Right atrium auricular region (tissue), 2 donors: ENCODE measurements around the gene CES2. TPM values are rescaled to one million over a fixed set of nuclear protein-coding genes. Genes with fewer than 3 reads are reported as not detected.
"Not testable (repeated sequence)": the region's sequence is repeated elsewhere in the genome, so short reads cannot be mapped to it uniquely, and the experiment has no call there.

Source experiments
- DNase-seq: peaks from one replicate; pipeline ENCODE4 v3.0.0-alpha.2; 2019; ENCODE audit warnings: low spot score
- H3K27ac ChIP-seq, 2 donors: fragments of 200-600 bp; sonication (generic); 1 replicate in 1 of 2; 2 replicates in 1 of 2; pipeline ENCODE4 v1.5.1; 2016 to 2019
- H3K27me3 ChIP-seq, 2 donors: fragments of 200-600 bp; sonication (generic); one replicate each; pipeline versions ENCODE4 v1.5.1 to v1.6.0; 2017 to 2019
- H3K36me3 ChIP-seq: fragments of 200-600 bp; sonication (generic); one replicate; pipeline ENCODE4 v1.5.1; 2016
- H3K4me1 ChIP-seq, 2 donors: fragments of 200-600 bp; sonication (generic); one replicate each; pipeline versions ENCODE4 v1.5.1 to v1.6.0; 2017 to 2019
- H3K4me3 ChIP-seq, 2 donors: fragments of 200-600 bp; sonication (generic); 1 replicate in 1 of 2; 2 replicates in 1 of 2; pipeline ENCODE4 v1.5.1; 2017 to 2019; ENCODE audit warnings: mild to moderate bottlenecking in 1 of 2, moderate library complexity in 1 of 2
- H3K9me3 ChIP-seq, 2 donors: fragments of 200-600 bp; sonication (generic); one replicate each; pipeline ENCODE4 v1.5.1; 2019
- total RNA-seq, 2 donors: library from RNA; depleted of rRNA; stranded (reverse); fragments of >200 nt; gene quantifications; one replicate each; pipeline ENCODE4 v1.1.0, GENCODE V29; 2016
- TF ChIP-seq, protein P1 (sequence below), 2 donors: fragments of 200-600 bp; sonication (generic); IDR thresholded peaks; one replicate each; pipeline ENCODE4 v1.5.1; 2019; ENCODE audit warnings: antibody characterized with exemption in 2 of 2

CES2 gene
- total RNA-seq, 2 donors from 2014 or later: 33.1 to 51.4 TPM

DNA sequence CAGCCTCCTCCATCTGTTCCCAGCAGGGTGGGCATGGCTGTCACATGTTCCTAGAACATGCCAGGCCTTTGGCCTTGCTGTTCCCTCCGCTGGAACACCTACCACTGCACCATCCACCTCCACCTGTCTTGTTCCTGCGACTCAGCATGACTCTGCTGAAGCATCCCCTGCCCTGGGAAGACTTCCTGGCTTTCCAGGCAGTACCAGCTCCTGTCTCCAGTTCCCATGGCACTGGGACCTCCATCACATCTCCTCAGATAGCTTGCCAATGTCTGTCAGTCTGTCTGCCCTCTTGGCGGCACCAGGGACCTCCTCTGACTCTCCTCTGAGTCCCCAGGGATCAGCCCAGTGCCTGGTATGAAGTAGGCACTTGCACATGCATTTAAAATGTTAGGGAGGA, 39.3 kb upstream of the CES2 start:
- Histone ChIP-seq H3K36me3 (no peaks in the 10 kb centered on the region), H3K27me3 (no peaks in the 10 kb centered on the region), H3K27ac (no peak overlapping the region), H3K4me3 (no peak overlapping the region), H3K4me1 (peaks cover 0 to 32% of the 10 kb centered on the region in 2 donors), H3K9me3 (no peaks in the 10 kb centered on the region)
- TF ChIP-seq, protein P1, sequence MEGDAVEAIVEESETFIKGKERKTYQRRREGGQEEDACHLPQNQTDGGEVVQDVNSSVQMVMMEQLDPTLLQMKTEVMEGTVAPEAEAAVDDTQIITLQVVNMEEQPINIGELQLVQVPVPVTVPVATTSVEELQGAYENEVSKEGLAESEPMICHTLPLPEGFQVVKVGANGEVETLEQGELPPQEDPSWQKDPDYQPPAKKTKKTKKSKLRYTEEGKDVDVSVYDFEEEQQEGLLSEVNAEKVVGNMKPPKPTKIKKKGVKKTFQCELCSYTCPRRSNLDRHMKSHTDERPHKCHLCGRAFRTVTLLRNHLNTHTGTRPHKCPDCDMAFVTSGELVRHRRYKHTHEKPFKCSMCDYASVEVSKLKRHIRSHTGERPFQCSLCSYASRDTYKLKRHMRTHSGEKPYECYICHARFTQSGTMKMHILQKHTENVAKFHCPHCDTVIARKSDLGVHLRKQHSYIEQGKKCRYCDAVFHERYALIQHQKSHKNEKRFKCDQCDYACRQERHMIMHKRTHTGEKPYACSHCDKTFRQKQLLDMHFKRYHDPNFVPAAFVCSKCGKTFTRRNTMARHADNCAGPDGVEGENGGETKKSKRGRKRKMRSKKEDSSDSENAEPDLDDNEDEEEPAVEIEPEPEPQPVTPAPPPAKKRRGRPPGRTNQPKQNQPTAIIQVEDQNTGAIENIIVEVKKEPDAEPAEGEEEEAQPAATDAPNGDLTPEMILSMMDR (IDR thresholded peaks at IDR 0.05): no peak
- no peak for DNase-seq

DNA sequence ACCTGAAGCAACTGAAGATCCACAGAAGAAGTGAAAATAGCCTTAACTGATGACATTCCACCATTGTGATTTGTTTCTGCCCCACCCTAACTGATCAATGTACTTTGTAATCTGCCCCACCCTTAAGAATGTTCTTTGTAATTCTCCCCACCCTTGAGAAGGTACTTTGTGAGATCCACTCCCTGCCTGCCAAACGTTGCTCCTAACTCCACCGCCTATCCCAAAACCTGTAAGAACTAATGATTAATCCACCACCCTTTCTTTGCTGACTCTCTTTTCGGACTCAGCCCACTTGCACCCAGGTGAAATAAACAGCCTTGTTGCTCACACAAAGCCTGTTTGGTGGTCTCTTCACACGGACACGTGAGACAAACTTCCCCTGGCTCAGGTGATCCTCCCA, 38.6 kb upstream of the CES2 start:
- H3K4me3 ChIP-seq, H3K36me3 ChIP-seq, H3K27me3 ChIP-seq, H3K9me3 ChIP-seq, H3K27ac ChIP-seq, DNase-seq: not testable (repeated sequence)
- peaks cover 0 to 38% of the 10 kb centered on the region in 2 donors for H3K4me1 ChIP-seq

GRCh38 chr16:66898207-66898606, 37.1 kb upstream of the CES2 start:
- TF ChIP-seq, protein P1 (IDR thresholded peaks at IDR 0.05): no peak
- Histone ChIP-seq H3K9me3 (no peaks in the 10 kb centered on the region), H3K36me3 (no peaks in the 10 kb centered on the region), H3K27ac (peak overlapping the region; percentile 90 to 96), H3K4me1 (peaks cover 0 to 49% of the 10 kb centered on the region in 2 donors), H3K4me3 (no peak overlapping the region), H3K27me3 (no peaks in the 10 kb centered on the region)
- no peak for DNase-seq

DNA sequence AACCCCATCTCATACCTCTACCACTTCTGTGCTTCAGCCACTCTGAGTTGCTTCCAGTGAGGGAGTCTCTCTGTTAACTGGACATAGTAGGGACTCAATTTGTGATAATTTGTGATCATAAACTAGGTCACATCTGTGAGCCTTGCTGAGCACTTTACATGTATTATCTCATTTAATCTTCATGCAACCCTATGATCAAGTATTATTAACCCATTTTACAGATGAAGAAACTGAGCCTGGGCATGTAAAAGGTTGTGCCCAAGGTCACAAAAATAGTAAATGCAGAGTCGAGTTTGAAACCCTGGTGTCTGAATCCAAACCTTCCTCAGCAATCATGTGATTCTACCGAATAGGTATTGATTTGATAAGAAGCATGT, 36.4 kb upstream of the CES2 start:
- no peaks in the 10 kb centered on the region for H3K9me3 ChIP-seq
- H3K4me1 ChIP-seq: peaks cover 0 to 51% of the 10 kb centered on the region in 2 donors
- no peak for DNase-seq
- TF ChIP-seq, protein P1 (IDR thresholded peaks at IDR 0.05): no peak
- no peaks in the 10 kb centered on the region for H3K27me3 ChIP-seq
- no peaks in the 10 kb centered on the region for H3K36me3 ChIP-seq
- H3K4me3 ChIP-seq: no peak overlapping the region
- H3K27ac ChIP-seq: peak overlapping the region; percentile 90 to 96

DNA sequence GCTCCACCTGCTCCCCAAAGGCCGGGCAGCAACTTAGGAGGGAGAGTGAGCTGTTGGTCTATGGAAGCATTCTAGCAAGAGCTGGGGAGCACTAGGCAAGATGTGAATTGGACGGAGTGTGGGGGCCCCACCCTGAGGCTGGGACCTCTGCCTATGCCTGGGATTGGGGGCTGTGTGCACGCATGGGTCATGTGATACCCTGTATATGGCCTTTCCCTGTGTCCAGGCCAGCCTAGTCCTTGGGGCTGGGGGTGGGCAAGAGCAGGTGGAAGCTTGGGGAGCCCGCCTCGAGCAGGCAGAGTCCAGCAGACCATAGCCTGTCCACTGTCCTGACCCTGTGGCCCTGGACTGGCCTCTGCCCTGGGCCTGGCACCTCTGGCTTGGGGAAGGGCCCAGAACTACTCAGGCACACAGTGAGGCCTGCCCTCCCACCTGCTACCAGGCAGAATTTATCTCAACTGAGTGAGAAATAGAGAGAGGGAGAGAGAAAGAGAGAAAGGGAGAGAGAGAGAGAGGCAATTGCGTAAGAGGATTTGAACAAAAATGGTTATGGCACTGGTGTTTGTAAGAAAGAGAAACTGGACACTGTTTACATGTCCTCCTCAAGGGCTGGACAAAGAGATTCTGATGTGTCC, 35.9 kb upstream of the CES2 start:
- Histone ChIP-seq H3K36me3 (no peaks in the 10 kb centered on the region), H3K4me1 (peaks cover 0 to 56% of the 10 kb centered on the region in 2 donors), H3K27me3 (no peaks in the 10 kb centered on the region), H3K4me3 (no peak overlapping the region), H3K27ac (peak overlapping the region; percentile 90 to 96), H3K9me3 (no peaks in the 10 kb centered on the region)
- TF ChIP-seq, protein P1 (IDR thresholded peaks at IDR 0.05): no peak
- no peak for DNase-seq

DNA sequence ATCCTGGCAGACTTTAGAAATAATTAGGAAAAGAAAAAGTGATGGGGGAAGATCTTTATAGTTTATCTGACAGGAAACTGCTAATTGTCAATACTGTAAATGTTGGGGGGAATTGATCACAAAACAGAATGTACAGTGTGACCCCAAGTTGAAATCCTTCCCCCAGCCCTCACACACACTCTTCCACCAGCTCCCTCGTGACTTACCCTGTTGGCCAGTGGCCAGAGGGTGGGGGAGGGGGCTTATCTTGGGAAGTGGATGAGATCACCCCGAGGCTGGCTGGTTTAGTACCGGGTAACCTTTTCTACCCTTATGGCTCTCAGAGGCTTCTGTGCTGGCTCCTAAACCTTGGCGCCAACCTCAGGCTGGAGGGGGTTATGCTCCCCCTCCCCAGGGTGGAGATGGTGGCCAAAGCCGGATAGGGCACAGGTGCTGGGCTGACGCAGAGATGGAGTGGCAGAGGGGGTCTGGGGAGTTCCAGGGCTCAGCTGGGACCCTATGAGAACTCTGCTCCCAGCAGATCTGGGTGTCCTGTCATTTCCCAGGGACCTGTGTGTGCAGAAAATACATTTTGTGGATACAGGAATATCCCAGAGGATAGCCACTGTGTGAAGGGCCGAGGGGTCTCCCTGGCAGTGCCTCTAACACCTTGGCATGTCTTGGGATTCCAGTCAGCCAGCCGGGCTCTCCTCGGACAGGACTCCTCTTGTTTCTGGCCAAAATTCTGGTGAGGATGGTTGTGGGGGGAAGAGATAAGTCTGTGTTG, 35.2 kb upstream of the CES2 start:
- Histone ChIP-seq H3K4me1 (peaks cover 0 to 63% of the 10 kb centered on the region in 2 donors), H3K27me3 (no peaks in the 10 kb centered on the region), H3K9me3 (no peaks in the 10 kb centered on the region), H3K4me3 (no peak overlapping the region), H3K36me3 (no peaks in the 10 kb centered on the region), H3K27ac (peak overlapping the region; percentile 90 to 96)
- TF ChIP-seq, protein P1 (IDR thresholded peaks at IDR 0.05): no peak
- peak; percentile 88 for DNase-seq
